ENCODE data around the gene GABRG3. TPM values are rescaled to one million over a fixed set of nuclear protein-coding genes. Genes with fewer than 3 reads are reported as not detected.

The GABRG3 gene
- total RNA-seq, 2 experiments from 2014 or later: not detected

DNA sequence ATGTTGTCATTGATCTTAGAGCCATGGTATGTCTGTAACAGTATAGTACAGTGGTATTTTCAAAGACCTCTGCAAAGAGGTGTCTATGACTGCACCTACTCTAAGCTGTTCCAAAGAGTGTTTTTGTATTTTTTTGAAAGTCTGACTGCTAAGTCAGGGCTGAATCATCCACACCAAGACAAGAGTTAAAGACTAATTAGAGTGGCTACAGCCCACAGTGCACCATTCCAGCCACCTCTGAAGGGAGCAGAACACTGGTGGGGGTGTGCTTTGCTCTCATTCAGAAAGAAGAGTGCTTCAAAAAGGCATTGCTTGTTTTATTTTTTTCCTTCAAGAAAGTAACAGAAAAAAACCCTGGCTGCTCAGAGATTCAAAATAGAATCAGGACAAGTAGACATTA is 301.4 kb downstream of the GABRG3 start:
- no peaks in the 10 kb centered on the region for H3K36me3 Mint-ChIP-seq (ENCODE audit: low read depth)
- no peaks in the 10 kb centered on the region for H3K27me3 Mint-ChIP-seq
- POLR2A ChIA-PET: no interaction called here
- H3K9me3 Mint-ChIP-seq: peaks cover 16% of the 10 kb centered on the region
- no peak for DNase-seq
- no peak overlapping the region for H3K27ac Mint-ChIP-seq
- CTCF ChIA-PET: no interaction called here
- H3K4me3 Mint-ChIP-seq: no peak overlapping the region
- no peaks in the 10 kb centered on the region for H3K4me1 Mint-ChIP-seq

DNA sequence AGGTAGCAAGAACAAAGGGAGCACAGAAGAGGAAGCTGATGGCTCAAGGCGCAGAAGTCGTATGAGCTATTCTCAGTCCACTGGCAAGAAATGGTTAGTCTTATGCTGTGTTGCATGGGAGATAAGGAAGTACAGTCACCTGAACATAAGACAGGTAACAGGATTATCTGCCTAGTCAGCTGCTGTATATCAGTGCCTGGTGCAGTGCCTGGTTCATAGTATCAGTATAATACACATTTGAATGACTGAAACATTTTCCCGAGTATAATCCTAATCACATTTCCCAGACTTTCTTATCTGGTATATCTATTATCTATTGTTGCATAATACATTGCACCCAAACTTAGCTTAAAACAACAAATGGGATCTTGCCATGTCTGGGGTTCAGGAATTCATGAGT is 302.5 kb downstream of the GABRG3 start:
- H3K27me3 Mint-ChIP-seq: no peaks in the 10 kb centered on the region
- no peak for DNase-seq
- H3K27ac Mint-ChIP-seq: no peak overlapping the region
- no peaks in the 10 kb centered on the region for H3K4me1 Mint-ChIP-seq
- ChIA-PET POLR2A (no interaction called here), CTCF (no interaction called here)
- no peaks in the 10 kb centered on the region for H3K36me3 Mint-ChIP-seq (ENCODE audit: low read depth)
- H3K9me3 Mint-ChIP-seq: peaks cover 16% of the 10 kb centered on the region
- H3K4me3 Mint-ChIP-seq: no peak overlapping the region

DNA sequence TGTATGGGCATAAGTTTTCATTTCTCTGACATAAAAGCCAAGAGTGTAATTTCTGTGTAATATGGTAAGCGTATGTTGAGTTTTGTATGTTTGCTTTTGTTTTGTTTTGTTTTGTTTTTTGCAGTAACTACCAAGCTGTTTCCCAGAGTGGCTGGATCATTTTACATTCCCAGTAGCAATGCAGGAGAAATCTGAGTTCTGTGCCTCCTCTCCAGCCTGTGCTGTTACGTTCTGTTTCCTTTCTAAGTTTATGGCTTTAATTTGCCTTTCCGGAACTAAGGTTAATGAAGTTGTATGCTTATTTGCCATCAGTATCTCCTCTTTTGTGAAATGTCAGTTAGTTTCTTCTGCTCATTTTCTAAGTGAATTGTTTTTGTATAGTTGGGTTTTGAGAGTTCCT is 307.8 kb downstream of the GABRG3 start:
- H3K9me3 Mint-ChIP-seq: peaks cover 7% of the 10 kb centered on the region
- H3K4me1 Mint-ChIP-seq: no peaks in the 10 kb centered on the region
- CTCF ChIA-PET: no interaction called here

DNA sequence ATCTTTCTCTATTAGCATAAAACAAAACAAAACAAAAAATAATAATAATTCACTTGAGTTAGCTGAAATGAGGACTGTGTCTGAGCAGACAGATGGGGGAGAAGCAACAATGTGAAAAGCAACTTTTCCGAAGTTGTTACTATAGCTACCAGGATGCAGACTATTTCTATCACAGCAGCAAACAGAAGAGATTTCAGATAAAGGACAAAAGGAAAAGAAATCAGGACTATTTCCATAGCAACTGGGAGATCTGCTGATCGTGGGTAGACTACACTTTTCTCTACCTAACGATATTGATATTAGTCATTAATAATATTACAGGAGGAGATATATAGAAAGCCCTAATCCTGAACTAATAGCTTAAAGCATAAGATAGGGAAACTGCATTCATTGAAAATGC is 321.7 kb downstream of the GABRG3 start:
- DNase-seq: no peak
- no peaks in the 10 kb centered on the region for H3K4me1 Mint-ChIP-seq
- H3K27ac Mint-ChIP-seq: no peak overlapping the region
- peaks cover 3% of the 10 kb centered on the region for H3K9me3 Mint-ChIP-seq
- H3K36me3 Mint-ChIP-seq (ENCODE audit: low read depth): no peaks in the 10 kb centered on the region
- ChIA-PET CTCF (interaction anchor here (1.3 kb wide), 1 partner anchor 9 kb away, joined by 4 read pairs; no protein-coding TSS in a partner anchor), POLR2A (no interaction called here)
- H3K4me3 Mint-ChIP-seq: no peak overlapping the region
- H3K27me3 Mint-ChIP-seq: no peaks in the 10 kb centered on the region

More for the DNA sequence above, 307.8 kb downstream of the GABRG3 start:
- H3K27ac Mint-ChIP-seq: no peak overlapping the region
- H3K4me3 Mint-ChIP-seq: no peak overlapping the region
- no peaks in the 10 kb centered on the region for H3K27me3 Mint-ChIP-seq
- no peak for DNase-seq
- POLR2A ChIA-PET: no interaction called here
- H3K36me3 Mint-ChIP-seq (ENCODE audit: low read depth): no peaks in the 10 kb centered on the region

DNA sequence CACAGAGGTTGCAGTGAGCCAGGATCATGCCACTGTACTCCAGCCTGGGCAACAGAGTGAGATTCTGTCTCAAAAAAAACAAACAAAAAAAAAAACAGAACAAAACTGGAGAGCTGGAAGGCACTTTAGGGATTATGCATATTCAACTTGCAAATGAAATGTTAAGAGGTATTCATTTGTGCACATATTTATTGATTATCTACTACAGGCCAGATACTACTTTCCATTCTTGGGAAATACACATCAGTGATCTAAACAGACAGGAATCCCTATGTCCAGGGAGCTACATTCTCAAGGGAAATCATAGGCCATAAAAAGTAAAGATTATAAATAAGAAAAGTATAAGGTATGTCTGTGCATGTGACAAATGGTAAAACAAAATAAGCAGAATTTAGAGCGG is 322.6 kb downstream of the GABRG3 start:
- H3K36me3 Mint-ChIP-seq (ENCODE audit: low read depth): no peaks in the 10 kb centered on the region
- no peak for DNase-seq
- H3K9me3 Mint-ChIP-seq: peaks cover 8% of the 10 kb centered on the region
- ChIA-PET POLR2A (no interaction called here), CTCF (no interaction called here)
- no peak overlapping the region for H3K27ac Mint-ChIP-seq
- no peaks in the 10 kb centered on the region for H3K27me3 Mint-ChIP-seq
- no peak overlapping the region for H3K4me3 Mint-ChIP-seq
- no peaks in the 10 kb centered on the region for H3K4me1 Mint-ChIP-seq

DNA sequence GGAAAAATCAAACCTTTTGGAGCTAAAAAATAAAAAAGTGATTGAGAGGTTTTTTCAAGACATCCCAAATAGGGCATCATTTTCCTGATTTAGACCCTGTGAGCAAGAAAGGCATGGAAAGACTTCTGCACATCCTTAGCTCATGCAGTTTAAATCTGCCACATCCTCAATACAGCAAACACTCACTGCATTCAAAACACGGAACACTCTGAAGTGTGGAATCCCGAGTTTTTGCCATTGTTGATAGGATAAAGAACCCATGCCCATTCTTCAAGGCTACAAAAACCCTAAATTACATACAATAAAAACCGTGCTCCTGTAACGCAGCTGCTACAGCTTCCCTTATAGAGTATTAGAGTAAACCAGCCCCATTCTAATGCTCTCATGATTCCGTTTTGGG is 346.8 kb downstream of the GABRG3 start:
- no peaks in the 10 kb centered on the region for H3K36me3 Mint-ChIP-seq (ENCODE audit: low read depth)

DNA sequence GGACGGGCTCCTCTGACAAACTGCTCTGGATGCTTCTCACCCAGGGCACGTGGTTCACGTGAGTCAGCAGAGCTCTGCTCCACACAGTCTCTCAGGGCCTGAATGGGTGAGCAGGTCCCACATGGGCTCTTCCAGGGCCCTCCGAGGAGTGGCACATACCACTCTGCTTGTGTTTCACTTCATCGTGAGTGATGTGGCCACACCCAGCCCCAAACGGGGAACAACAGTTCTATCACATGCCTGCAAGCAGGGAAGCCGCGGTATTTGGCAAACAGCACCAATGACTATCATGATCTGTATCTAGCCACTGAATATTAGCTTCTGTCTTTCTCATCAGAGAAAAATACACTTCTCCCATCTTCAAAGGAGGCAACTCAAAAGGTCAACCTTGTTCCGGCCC is 352.8 kb downstream of the GABRG3 start:
- Mint-ChIP-seq H3K27ac (no peak overlapping the region), H3K4me1 (no peaks in the 10 kb centered on the region), H3K4me3 (no peak overlapping the region), H3K9me3 (peaks cover 24% of the 10 kb centered on the region), H3K27me3 (no peaks in the 10 kb centered on the region), H3K36me3 (ENCODE audit: low read depth) (no peaks in the 10 kb centered on the region)
- no peak for DNase-seq
- POLR2A ChIA-PET: no interaction called here
- CTCF ChIA-PET: no interaction called here

More for the DNA sequence above, 346.8 kb downstream of the GABRG3 start:
- Mint-ChIP-seq H3K27ac (no peak overlapping the region), H3K4me3 (no peak overlapping the region), H3K9me3 (peaks cover 16% of the 10 kb centered on the region), H3K27me3 (no peaks in the 10 kb centered on the region), H3K4me1 (no peaks in the 10 kb centered on the region)
- ChIA-PET POLR2A (no interaction called here), CTCF (no interaction called here)
- DNase-seq: no peak

DNA sequence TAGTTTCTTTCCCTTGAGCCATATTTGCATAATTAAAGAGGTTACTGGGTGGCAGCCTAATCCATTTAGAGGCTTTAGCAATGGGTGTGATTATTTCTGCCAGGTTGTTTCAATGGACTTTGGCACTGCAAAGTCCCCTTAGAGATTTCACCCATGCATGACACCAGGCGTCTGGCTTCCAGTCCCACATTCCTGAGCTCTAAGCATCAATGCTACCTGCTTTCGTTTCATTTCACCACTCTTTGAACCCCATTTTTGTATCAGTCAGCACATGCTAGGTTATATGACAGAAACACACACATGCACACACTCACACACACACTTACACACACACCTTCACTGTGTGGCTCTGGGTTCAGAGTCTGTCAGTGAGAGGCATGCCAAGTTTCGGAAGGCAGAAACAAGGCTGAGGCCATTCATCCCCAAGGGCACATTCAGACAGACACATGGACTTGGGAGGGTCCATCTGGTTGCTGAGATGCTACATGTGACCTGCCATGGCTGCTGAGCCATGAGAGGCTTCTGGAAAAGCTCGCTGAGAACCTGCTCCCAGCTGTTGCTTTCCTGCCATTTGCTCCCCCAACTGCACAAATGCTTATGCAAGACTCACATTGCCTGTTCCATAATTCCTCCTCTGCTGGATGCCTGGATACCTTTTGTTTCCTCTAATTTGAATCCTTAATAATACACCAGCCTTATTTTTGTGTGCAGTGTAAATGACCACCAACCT is 354.1 kb downstream of the GABRG3 start:
- H3K4me3 Mint-ChIP-seq: no peak overlapping the region
- CTCF ChIA-PET: no interaction called here
- H3K36me3 Mint-ChIP-seq (ENCODE audit: low read depth): no peaks in the 10 kb centered on the region
- H3K4me1 Mint-ChIP-seq: no peaks in the 10 kb centered on the region
- POLR2A ChIA-PET: no interaction called here
- DNase-seq: no peak
- no peak overlapping the region for H3K27ac Mint-ChIP-seq
- no peaks in the 10 kb centered on the region for H3K27me3 Mint-ChIP-seq
- H3K9me3 Mint-ChIP-seq: peaks cover 18% of the 10 kb centered on the region

DNA sequence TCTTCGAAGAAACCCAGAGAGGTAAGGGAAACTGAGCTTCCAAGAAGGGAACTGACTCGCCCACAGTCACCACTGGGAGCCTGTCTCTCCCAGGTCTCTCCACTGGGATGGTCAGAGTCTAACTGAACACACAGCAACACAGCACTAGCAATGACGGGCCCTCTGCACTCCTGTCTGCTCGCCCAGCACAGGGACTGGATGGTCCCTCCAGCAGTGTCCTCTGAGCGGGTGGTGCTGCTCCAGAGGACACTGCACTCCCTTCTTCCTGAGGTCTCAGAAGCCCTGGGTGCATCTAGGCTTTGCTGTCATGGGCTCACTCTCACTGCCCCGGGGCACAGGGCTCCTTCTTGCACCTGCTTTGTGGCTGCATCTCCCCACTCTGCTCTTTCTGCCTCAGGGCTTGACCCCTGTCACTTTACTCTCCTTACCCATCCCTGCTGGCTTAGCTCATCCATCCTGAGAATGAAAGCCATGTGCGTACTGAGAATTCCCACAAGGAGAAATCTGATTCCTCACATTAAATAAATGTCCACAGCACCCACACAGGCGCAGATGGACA is 356.6 kb downstream of the GABRG3 start:
- POLR2A ChIA-PET: no interaction called here
- Mint-ChIP-seq H3K9me3 (peaks cover 16% of the 10 kb centered on the region), H3K27me3 (no peaks in the 10 kb centered on the region), H3K27ac (no peak overlapping the region), H3K36me3 (ENCODE audit: low read depth) (no peaks in the 10 kb centered on the region), H3K4me1 (no peaks in the 10 kb centered on the region), H3K4me3 (no peak overlapping the region)
- CTCF ChIA-PET: no interaction called here
- no peak for DNase-seq

DNA sequence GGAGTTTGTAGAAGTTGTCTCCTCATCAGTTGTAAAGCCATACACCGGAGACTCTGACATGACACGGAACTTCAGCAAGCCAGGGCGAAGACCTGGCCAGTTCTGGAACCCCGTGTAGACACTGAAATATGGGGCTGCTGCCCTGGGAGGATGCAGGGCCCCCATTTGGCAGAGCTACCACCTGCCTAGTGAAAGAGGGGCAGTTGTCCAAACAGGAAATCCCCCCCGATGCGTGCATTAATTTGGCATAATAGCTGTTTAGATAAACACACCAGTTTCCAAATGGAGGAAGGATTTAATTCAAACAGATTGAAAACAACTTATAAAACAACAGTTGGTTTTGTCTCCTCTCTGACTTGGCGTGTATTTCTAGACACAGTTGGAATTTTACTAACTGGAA is 357.2 kb downstream of the GABRG3 start:
- peaks cover 16% of the 10 kb centered on the region for H3K9me3 Mint-ChIP-seq
- H3K4me1 Mint-ChIP-seq: no peaks in the 10 kb centered on the region
- ChIA-PET POLR2A (no interaction called here), CTCF (no interaction called here)
- no peaks in the 10 kb centered on the region for H3K27me3 Mint-ChIP-seq
- H3K36me3 Mint-ChIP-seq (ENCODE audit: low read depth): no peaks in the 10 kb centered on the region
- DNase-seq: no peak
- no peak overlapping the region for H3K27ac Mint-ChIP-seq
- H3K4me3 Mint-ChIP-seq: no peak overlapping the region

DNA sequence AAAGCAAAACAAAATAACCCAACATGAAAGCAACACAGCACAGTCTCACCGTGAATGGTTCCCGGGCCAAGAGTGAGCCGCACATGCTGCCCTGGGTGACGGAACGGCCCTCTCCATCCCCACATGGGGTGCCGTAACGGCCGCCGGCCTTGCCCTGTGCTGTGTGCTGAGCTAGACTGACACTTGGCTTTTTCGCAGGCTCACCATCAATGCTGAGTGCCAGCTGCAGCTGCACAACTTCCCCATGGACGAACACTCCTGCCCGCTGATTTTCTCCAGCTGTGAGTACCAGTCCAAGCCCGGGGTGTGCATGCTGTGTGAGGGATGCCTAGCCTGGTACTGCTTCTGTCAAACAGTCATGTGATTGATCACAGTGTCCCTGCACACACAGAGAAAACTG is 357.6 kb downstream of the GABRG3 start:
- ChIA-PET POLR2A (no interaction called here), CTCF (no interaction called here)
- H3K4me1 Mint-ChIP-seq: no peaks in the 10 kb centered on the region
- H3K9me3 Mint-ChIP-seq: peaks cover 16% of the 10 kb centered on the region
- no peak overlapping the region for H3K4me3 Mint-ChIP-seq
- no peaks in the 10 kb centered on the region for H3K27me3 Mint-ChIP-seq
- DNase-seq: no peak
- no peak overlapping the region for H3K27ac Mint-ChIP-seq
- no peaks in the 10 kb centered on the region for H3K36me3 Mint-ChIP-seq (ENCODE audit: low read depth)

DNA sequence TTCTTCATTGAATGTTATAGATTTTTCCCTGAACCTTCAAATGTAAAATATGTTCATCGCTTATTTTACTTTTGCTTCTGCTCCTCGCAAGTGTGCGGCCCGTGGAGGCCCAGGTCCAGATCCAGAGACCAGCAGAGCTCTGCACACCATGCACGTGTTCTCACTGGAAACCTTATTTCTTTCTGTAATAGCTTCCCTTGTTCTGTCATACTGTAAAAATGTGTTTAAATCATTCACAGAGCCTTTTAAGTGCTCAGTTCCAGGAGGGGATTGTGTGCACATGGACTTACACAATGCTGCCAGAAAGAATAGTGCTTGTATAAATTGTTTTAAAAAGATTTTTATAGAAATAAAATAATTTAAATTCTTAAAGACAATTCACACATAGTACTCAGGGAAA is 359.3 kb downstream of the GABRG3 start:
- Mint-ChIP-seq H3K27ac (no peak overlapping the region), H3K4me3 (no peak overlapping the region), H3K27me3 (no peaks in the 10 kb centered on the region), H3K36me3 (ENCODE audit: low read depth) (no peaks in the 10 kb centered on the region), H3K4me1 (no peaks in the 10 kb centered on the region), H3K9me3 (peaks cover 17% of the 10 kb centered on the region)
- no peak for DNase-seq
- POLR2A ChIA-PET: no interaction called here
- CTCF ChIA-PET: no interaction called here

DNA sequence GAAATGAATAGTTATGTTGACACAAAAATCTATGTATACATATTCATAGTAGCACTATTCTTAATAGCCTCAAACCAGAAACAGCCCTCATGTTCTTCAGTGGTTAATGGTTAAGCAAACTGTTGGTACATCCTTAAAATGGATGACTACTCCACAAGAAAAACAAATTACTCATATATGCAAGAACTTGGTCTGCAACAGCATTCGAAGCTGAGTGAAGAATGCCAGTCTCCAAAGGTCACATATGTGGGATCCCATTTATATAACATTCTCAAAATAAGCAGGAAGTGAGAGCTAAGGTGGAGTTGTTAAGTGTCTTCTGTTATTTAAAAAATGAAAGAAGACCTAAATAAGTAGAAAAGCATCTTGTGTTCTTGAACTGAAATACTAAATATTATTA is 365.7 kb downstream of the GABRG3 start:
- Mint-ChIP-seq H3K9me3 (peaks cover 17% of the 10 kb centered on the region), H3K4me3 (no peak overlapping the region), H3K27me3 (no peaks in the 10 kb centered on the region), H3K27ac (no peak overlapping the region), H3K36me3 (ENCODE audit: low read depth) (no peaks in the 10 kb centered on the region), H3K4me1 (no peaks in the 10 kb centered on the region)
- ChIA-PET POLR2A (no interaction called here), CTCF (no interaction called here)
- no peak for DNase-seq

DNA sequence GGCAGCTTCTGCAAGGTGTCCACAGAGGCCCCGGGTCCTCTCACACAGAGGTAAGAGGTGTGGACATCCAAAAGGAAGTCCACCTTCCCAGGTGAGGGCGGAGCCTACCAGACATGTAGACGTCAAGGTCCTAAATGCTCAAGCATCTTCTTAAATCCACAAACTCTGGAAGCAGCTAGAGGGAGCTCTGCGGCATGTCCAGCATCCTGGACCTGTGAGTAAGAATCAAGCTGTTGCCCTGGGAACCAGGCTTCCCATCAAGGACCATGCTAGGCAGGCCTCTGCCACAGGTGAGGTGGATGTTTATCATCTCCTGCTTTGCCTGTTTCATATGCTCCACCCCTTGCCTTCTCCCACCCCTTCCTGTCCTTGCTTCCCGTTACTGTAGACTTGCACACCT is 368.2 kb downstream of the GABRG3 start:
- Mint-ChIP-seq H3K27ac (no peak overlapping the region), H3K36me3 (ENCODE audit: low read depth) (no peaks in the 10 kb centered on the region), H3K4me1 (no peaks in the 10 kb centered on the region), H3K27me3 (no peaks in the 10 kb centered on the region), H3K9me3 (peaks cover 23% of the 10 kb centered on the region), H3K4me3 (no peak overlapping the region)
- ChIA-PET POLR2A (no interaction called here), CTCF (no interaction called here)
- DNase-seq: no peak
